Natural killer cell treated with Interleukin-12 subunit alpha and Interleukin-12 subunit beta and Interleukin-15 and Interleukin-18, amount 100 ng/mL, for 72 hours (primary cell): ENCODE data around the gene UFD1. TPM values are rescaled to one million over a fixed set of nuclear protein-coding genes. Genes with fewer than 3 reads are reported as not detected.

ENCODE experiments used
- ATAC-seq, 2 donors: fragments of 150-1000 bp; cut with Tn5 transposase in 1 of 2; sonication (Bioruptor Pico), chemical (Tn5 transposase) in 1 of 2; 2 replicates each; pipeline ENCODE4 v1.10.0; 2021
- DNase-seq: peaks from one replicate; pipeline ENCODE4 v3.0.0; 2022; ENCODE audit warnings: low spot score
- H3K27ac Mint-ChIP-seq, 2 donors: 1 replicate in 1 of 2; 2 replicates in 1 of 2; pipeline ENCODE4 v1.8.0; 2022; ENCODE audit warnings: mixed read lengths in 2 of 2, mild to moderate bottlenecking in 1 of 2, moderate library complexity in 1 of 2
- H3K27me3 Mint-ChIP-seq, 2 donors: 1 replicate in 1 of 2; 2 replicates in 1 of 2; pipeline ENCODE4 v1.8.0; 2022; ENCODE audit warnings: mixed read lengths in 2 of 2
- H3K36me3 Mint-ChIP-seq: one replicate; pipeline ENCODE4 v1.8.0; 2022; ENCODE audit warnings: mixed read lengths
- H3K4me1 Mint-ChIP-seq, 2 donors: 1 replicate in 1 of 2; 2 replicates in 1 of 2; pipeline ENCODE4 v1.8.0; 2022; ENCODE audit warnings: low read depth in 2 of 2, mixed read lengths in 2 of 2, mild to moderate bottlenecking in 1 of 2
- H3K4me3 Mint-ChIP-seq: one replicate; pipeline ENCODE4 v1.8.0; 2022; ENCODE audit warnings: mixed read lengths
- H3K9me3 Mint-ChIP-seq: 2 replicates; pipeline ENCODE4 v1.8.0; 2022; ENCODE audit warnings: mixed read lengths
- total RNA-seq, 2 donors: library from RNA; stranded (reverse); gene quantifications; one replicate each; pipeline ENCODE4 v1.2.3, GENCODE V29; 2022

Gene UFD1
- total RNA-seq, 2 donors from 2014 or later = 104 to 109 TPM

- no peaks in the 10 kb centered on the region for H3K27me3 Mint-ChIP-seq
Observed at GRCh38 chr22:19497245-19497644, 18.3 kb upstream of the UFD1 start.

GRCh38 chr22:19496324-19496630 lies 17.3 kb upstream of the UFD1 start:
- peaks cover 9% of the 10 kb centered on the region for H3K36me3 Mint-ChIP-seq
- no peaks in the 10 kb centered on the region for H3K27me3 Mint-ChIP-seq
- H3K27ac Mint-ChIP-seq = no peak overlapping the region
- no peak for DNase-seq
- ATAC-seq = no peak
- no peak overlapping the region for H3K4me3 Mint-ChIP-seq
- H3K9me3 Mint-ChIP-seq = no peaks in the 10 kb centered on the region
- H3K4me1 Mint-ChIP-seq = peaks cover 0 to 6% of the 10 kb centered on the region in 2 donors

More at GRCh38 chr22:19497245-19497644, 18.3 kb upstream of the UFD1 start:
- DNase-seq (no peak), ATAC-seq (no peak)
- Mint-ChIP-seq H3K4me3 (no peak overlapping the region), H3K27ac (no peak overlapping the region), H3K4me1 (peaks cover 0 to 4% of the 10 kb centered on the region in 2 donors), H3K9me3 (no peaks in the 10 kb centered on the region), H3K36me3 (peaks cover 3% of the 10 kb centered on the region)

DNA sequence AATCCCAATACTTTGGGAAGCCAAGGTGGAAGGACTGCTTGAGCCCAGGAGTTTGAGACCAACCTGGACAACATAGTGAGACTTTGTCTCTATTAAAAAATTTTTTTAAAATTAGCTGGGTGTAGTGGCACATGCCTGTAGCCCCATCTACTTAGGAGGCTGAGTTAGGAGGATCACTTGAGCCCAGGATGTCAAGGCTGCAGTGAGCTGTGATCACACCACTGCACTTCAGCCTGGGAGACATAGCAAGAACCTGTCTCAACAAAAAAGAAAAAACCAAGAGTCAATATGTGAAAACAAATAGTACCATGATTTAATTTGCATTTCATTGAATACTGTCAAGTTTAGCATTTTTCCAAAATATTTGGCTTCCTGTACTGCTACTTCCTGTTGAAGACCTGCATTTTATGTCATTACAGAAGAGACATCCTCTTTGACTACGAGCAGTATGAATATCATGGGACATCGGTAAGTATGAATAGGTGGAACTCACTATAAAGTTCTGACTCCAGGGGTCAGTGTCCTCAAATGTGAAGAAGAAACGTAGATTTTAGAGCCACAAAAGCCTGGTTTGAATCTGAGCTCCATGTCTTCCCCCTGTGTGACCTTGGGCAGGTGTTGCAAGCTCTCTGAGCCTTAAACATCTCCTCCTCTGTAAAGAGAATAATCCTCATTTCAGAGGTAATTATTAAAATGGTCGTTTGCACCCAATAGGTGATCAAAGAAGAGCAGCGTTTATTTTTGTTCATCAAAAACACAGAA lies 16.8 kb upstream of the UFD1 start:
- Mint-ChIP-seq H3K4me3 (no peak overlapping the region), H3K9me3 (no peaks in the 10 kb centered on the region), H3K27me3 (no peaks in the 10 kb centered on the region), H3K36me3 (peaks cover 11% of the 10 kb centered on the region), H3K4me1 (peaks cover 0 to 6% of the 10 kb centered on the region in 2 donors), H3K27ac (no peak overlapping the region)
- DNase-seq = no peak
- no peak for ATAC-seq

DNA sequence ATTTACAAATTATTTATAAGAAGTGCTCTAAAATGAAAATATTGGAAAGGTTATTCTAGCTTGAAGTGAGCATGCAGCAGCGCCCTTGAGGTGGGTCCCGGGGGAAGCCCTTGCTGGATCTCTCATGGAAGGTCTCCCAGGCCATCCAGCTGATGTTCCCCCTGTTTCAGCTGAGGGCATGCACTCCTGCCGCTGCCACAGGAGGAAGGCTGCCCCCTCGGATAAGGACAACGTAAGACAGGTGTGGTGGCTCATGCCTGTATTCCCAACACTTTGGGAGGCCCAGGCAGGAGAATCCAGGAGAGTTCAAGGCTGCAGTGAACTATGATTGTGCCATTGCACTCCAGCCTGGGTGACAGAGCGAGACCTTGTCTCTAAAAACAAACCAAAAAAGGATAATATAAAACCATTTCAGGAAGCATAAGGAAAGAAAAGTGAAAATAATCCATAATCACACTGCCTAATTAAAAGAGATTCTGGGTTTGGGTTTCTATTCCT lies 15.7 kb upstream of the UFD1 start:
- Mint-ChIP-seq H3K4me1 (peaks cover 0 to 6% of the 10 kb centered on the region in 2 donors), H3K36me3 (peaks cover 14% of the 10 kb centered on the region), H3K9me3 (no peaks in the 10 kb centered on the region), H3K27me3 (no peaks in the 10 kb centered on the region), H3K27ac (no peak overlapping the region), H3K4me3 (no peak overlapping the region)
- ATAC-seq (no peak), DNase-seq (no peak)

DNA sequence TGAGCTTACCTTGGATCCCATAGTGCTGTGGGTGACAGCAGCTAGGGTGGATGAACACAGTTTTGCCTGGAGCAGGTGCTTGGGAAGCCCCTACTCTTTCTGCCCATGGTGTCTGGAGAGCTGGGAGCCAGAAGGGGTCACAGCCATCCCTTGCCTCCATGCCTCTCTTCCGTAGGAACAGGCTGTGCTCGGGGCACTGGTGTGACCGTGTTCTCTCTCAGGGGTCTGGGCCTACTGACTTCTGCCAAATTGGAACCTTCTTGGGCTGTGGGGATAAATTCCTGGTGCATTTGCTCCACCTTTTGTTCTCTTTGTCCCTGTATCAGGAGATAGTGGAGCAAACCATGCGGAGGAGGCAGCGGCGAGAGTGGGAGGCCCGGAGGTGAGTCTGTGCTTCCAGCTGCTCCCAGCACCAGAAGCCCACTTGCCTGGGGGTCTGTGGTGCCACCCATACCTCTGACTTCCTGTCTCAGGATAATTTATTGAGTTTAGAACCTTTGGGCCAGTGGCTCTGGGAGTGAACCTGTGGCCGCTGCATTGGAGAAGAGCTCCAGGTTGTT lies 15.1 kb upstream of the UFD1 start:
- Mint-ChIP-seq H3K27me3 (no peaks in the 10 kb centered on the region), H3K4me1 (peaks cover 0 to 6% of the 10 kb centered on the region in 2 donors), H3K36me3 (peaks cover 15% of the 10 kb centered on the region), H3K4me3 (no peak overlapping the region), H3K27ac (no peak overlapping the region), H3K9me3 (no peaks in the 10 kb centered on the region)
- DNase-seq = no peak
- ATAC-seq = no peak

DNA sequence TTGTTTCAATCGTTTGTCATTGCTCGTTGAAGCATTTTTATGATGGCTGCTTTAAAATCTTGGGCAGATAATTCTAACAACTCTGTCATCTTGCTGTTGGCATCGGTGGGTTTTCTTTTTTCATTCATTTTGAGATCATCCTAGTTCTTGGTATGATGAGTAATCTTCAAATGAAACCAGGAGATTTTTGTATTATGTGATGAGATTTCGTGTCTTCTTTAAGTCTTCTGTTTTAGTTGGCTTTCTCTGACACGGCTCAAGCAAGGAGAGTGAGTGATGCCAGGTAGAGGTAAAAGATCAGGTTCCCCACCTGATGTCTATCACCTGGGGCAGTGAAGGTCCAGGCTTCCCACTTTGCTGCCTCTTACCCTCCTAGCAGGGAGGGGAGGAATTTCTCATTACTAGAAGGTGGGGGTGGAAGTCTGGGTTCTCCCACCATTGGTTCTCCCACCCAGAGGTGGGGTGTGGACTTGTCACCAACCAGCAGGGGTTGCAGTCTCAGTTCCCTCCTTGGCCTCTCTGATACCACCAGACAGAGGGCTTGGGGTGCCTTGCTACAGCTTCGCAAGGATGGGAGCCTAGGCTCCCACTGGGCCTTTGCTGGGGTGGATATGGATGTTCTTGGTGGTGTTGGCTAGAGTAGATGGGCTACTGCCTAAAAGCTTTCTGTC lies 13.6 kb upstream of the UFD1 start:
- ATAC-seq (peak in 1 of 2 donors; percentile 33), DNase-seq (no peak)
- Mint-ChIP-seq H3K27me3 (no peaks in the 10 kb centered on the region), H3K4me1 (peaks cover 0 to 6% of the 10 kb centered on the region in 2 donors), H3K36me3 (peaks cover 15% of the 10 kb centered on the region), H3K27ac (no peak overlapping the region), H3K9me3 (no peaks in the 10 kb centered on the region), H3K4me3 (no peak overlapping the region)

DNA sequence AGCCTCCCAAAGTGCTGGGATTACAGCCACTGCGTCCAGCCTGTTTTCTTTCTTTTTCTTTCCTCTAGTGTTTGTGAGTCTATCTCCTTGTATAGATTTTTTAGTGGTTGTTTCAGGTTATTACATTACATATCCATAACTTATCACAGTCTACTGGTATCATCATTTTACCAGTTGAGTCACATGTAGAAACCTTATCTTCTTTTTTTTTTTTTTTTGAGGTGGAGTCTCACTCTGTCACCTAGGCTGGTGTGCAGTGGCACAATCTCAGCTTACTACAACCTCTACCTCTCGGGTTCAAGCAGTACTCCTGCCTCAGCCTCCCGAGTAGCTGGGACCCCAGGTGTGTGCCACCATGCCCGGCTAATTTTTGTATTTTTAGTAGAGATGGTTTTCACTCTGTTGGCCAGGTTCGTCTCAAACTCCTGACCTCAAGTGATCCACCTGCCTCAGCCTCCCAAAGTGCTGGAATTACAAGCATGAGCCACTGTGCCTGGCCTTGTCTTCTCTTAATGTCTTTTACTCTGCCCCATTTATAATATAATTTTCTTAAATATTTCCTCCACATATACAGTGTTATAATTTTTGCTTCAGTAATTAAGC lies 11.7 kb upstream of the UFD1 start:
- H3K9me3 Mint-ChIP-seq = no peaks in the 10 kb centered on the region
- H3K4me1 Mint-ChIP-seq = peaks cover 0 to 6% of the 10 kb centered on the region in 2 donors
- no peak overlapping the region for H3K27ac Mint-ChIP-seq
- peaks cover 15% of the 10 kb centered on the region for H3K36me3 Mint-ChIP-seq
- ATAC-seq (no peak), DNase-seq (no peak)
- H3K27me3 Mint-ChIP-seq = no peaks in the 10 kb centered on the region
- H3K4me3 Mint-ChIP-seq = no peak overlapping the region

DNA sequence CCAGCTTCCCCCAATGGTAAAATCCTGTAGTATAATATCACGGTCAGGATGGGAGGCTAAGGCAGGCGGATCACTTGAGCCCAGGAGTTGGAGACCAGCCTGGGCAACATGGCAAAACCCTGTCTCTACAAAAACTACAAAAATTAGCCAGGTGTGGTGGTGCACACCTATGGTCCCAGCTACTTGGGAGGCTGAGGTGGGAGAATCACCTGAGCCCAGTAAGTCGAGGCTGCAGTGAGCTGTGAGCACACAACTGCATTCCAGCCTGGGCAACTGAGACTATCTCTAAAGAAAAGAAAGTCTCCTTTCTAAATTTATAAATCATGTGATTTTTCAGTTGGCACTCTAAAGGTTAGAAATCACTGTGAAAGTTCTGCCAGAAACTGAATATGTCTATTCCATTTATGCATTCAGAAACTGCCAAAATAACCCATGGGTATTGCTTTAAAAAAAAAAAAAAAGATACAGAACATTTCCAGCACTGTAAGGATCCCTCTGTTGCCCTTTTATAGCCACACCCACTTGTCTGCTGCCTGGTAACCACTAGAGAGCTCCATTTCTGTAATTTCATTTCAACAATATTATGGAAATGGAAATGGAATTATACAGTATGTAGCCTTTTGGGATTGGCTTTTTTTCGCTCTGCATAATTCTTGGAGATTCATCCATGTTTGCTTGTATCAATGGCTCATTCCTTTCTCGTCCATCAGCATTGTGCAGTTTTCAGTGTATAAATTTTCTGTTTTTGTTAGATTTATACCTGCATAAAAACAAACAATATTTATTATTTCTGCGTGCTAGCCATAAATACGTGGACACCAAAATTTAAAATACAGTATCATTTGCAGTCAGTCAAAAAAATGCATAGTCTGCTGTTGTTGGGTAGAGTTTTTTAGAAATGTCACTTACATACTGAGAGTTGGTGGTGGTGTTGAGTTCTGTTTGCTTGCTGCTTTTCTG lies 10.2 kb upstream of the UFD1 start:
- peaks cover 25% of the 10 kb centered on the region for H3K36me3 Mint-ChIP-seq
- H3K4me3 Mint-ChIP-seq = no peak overlapping the region
- no peak for DNase-seq
- no peak overlapping the region for H3K27ac Mint-ChIP-seq
- H3K9me3 Mint-ChIP-seq = no peaks in the 10 kb centered on the region
- peaks cover 0 to 6% of the 10 kb centered on the region in 2 donors for H3K4me1 Mint-ChIP-seq
- ATAC-seq = no peak
- H3K27me3 Mint-ChIP-seq = no peaks in the 10 kb centered on the region

- H3K4me3 Mint-ChIP-seq = no peak overlapping the region
Observed at GRCh38 chr22:19488285-19488684, 9.3 kb upstream of the UFD1 start.

DNA sequence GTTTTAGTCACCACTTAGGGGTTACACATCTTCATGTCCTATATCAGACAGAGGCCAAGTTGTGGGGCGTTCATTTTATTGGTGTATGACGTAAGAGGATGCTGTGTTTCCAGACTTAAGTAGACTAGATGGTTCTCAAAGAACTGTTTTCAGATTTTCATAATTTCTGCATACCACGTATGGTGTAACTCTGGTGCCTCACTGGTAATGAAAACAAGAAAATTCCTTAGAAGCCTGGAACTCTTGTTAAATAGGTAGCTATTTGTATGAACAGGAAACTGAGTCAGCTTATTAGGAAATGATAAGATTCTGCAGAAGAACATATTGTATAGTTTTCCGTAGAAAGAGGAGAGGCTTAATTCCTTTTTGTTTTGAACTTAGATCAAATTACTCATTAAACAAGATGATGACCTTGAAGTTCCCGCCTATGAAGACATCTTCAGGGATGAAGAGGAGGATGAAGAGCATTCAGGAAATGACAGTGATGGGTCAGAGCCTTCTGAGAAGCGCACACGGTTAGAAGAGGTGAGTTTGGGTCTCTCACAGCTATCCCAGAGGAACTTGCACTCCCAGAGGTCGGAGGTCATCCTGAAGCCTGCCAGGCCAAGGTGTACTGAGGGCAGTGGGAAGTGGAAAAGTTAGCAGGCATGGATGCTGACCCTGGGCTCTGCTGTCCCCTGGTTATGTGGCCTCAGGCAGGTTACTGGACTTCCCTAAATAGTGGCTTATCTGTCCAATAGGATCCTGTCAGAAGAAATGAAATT lies 4.7 kb upstream of the UFD1 start:
- Mint-ChIP-seq H3K4me3 (no peak overlapping the region), H3K9me3 (no peaks in the 10 kb centered on the region), H3K27me3 (no peaks in the 10 kb centered on the region), H3K36me3 (peaks cover 20% of the 10 kb centered on the region), H3K4me1 (peaks cover 10 to 12% of the 10 kb centered on the region in 2 donors), H3K27ac (no peak overlapping the region)
- DNase-seq (no peak), ATAC-seq (no peak)

More at GRCh38 chr22:19488285-19488684, 9.3 kb upstream of the UFD1 start:
- peaks cover 3 to 6% of the 10 kb centered on the region in 2 donors for H3K4me1 Mint-ChIP-seq
- ATAC-seq (peak in 1 of 2 donors; percentile 43), DNase-seq (no peak)
- H3K27ac Mint-ChIP-seq = no peak overlapping the region
- no peaks in the 10 kb centered on the region for H3K27me3 Mint-ChIP-seq
- H3K9me3 Mint-ChIP-seq = no peaks in the 10 kb centered on the region
- peaks cover 31% of the 10 kb centered on the region for H3K36me3 Mint-ChIP-seq

- Mint-ChIP-seq H3K27me3 (no peaks in the 10 kb centered on the region), H3K4me1 (peaks cover 21% of the 10 kb centered on the region in 2 donors), H3K27ac (no peak overlapping the region), H3K4me3 (no peak overlapping the region), H3K9me3 (no peaks in the 10 kb centered on the region), H3K36me3 (peaks cover 20% of the 10 kb centered on the region)
- no peak for DNase-seq
- no peak for ATAC-seq
Observed at GRCh38 chr22:19482297-19482696, 3.3 kb upstream of the UFD1 start.

GRCh38 chr22:19480789-19481188 lies 1.8 kb upstream of the UFD1 start:
- Mint-ChIP-seq H3K36me3 (peaks cover 20% of the 10 kb centered on the region), H3K27me3 (no peaks in the 10 kb centered on the region), H3K27ac (peak overlapping the region in 1 of 2 donors; percentile 95), H3K4me1 (peaks cover 29 to 30% of the 10 kb centered on the region in 2 donors), H3K9me3 (no peaks in the 10 kb centered on the region), H3K4me3 (peak overlapping the region; percentile 99)
- no peak for DNase-seq
- no peak for ATAC-seq
